ENCODE results near the gene KCNH1. TPM values are rescaled to one million over a fixed set of nuclear protein-coding genes. Genes with fewer than 3 reads are reported as not detected.

The KCNH1 gene
- total RNA-seq, 1 experiment from 2014 or later, result not detected

DNA sequence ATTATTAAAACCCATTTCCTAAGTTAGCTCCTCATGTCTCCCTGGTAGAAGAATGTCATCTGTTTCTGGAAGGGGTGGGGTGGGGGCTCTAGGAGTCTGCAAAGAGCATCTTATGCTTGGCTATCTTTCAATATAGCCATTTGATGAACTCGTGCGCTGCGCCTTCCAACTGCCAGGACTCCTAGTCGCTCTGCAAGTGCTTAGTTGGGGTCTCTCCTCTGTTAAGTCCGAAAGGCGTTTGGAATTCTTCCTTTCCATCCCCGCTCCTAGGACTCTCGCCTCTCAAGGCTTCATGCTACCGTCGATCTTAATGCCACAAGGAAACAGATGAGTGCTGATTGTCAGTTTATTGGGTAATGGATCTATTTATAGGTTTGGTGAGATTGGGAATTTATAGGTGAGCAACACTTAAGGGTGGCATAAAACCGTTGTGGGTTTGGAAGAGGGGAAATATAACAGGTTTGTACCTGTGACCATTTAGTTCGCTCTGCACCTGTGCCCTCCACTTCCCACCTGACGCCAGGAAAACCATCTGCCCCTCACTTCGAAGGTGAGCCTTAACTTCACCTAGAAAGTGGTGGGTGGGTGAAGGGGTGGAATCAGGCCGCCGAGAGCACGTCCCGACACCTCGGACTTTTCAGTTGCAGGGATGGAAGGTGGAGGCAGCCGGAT lies 1.1 kb downstream of the KCNH1 start:
- H3K4me3 Mint-ChIP-seq (ENCODE audit: unreplicated experiment), result peak overlapping the region; percentile 60

DNA sequence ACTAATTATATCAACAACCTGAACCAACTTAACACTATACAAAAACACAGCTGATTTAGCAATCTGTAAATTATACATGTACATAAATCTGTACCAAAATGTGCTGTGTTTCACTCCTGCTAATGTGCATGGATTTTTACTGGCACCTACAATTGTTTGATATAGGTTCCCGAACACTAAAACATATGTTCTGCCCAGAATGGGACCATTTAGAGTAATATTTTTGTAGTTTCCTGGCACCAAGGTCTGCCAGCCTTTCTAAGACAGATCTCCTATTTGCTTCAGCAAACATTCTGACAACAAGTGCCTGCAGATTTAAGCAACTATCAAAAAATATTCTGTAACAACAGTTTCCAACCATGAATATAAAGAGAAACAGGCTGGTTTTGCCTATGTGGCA lies 4.2 kb downstream of the KCNH1 start:
- H3K36me3 Mint-ChIP-seq (ENCODE audit: insufficient read depth, unreplicated experiment), result no peaks in the 10 kb centered on the region
- no peaks in the 10 kb centered on the region for H3K9me3 Mint-ChIP-seq (ENCODE audit: unreplicated experiment)
- Histone ChIP-seq H3K9me3 (no peaks in the 10 kb centered on the region), H3K36me3 (ENCODE audit: control insufficient read depth, insufficient read depth, low read length) (no peaks in the 10 kb centered on the region), H3K4me1 (no peaks in the 10 kb centered on the region), H3K27me3 (replicated peaks; ENCODE audit: control insufficient read depth, insufficient read depth, low read length) (peaks cover 1% of the 10 kb centered on the region), H3K4me3 (ENCODE audit: low read depth, low read length) (no peak overlapping the region)
- CTCF ChIA-PET, result no interaction called here
- intact Hi-C loops (cut with micrococcal nuclease; ENCODE audit: unreplicated experiment), result loop anchor here (5.0 to 10.0 kb wide), 2 partner anchors 175 to 417 kb away; no protein-coding TSS in a partner anchor
- H3K27me3 Mint-ChIP-seq (ENCODE audit: insufficient read depth, unreplicated experiment), result peaks cover 20% of the 10 kb centered on the region
- H3K4me3 Mint-ChIP-seq (ENCODE audit: unreplicated experiment), result no peak overlapping the region
- no TSS peak for BruUV-seq (replicated peaks)
- no peak overlapping the region for H3K27ac Mint-ChIP-seq (ENCODE audit: unreplicated experiment)
- POLR2A ChIA-PET, result no interaction called here
- DNase-seq, result no peak
- TF ChIP-seq, protein P1, sequence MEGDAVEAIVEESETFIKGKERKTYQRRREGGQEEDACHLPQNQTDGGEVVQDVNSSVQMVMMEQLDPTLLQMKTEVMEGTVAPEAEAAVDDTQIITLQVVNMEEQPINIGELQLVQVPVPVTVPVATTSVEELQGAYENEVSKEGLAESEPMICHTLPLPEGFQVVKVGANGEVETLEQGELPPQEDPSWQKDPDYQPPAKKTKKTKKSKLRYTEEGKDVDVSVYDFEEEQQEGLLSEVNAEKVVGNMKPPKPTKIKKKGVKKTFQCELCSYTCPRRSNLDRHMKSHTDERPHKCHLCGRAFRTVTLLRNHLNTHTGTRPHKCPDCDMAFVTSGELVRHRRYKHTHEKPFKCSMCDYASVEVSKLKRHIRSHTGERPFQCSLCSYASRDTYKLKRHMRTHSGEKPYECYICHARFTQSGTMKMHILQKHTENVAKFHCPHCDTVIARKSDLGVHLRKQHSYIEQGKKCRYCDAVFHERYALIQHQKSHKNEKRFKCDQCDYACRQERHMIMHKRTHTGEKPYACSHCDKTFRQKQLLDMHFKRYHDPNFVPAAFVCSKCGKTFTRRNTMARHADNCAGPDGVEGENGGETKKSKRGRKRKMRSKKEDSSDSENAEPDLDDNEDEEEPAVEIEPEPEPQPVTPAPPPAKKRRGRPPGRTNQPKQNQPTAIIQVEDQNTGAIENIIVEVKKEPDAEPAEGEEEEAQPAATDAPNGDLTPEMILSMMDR (IDR thresholded peaks at IDR 0.05; ENCODE audit: insufficient read depth in 1 of 2, low read depth in 1 of 2, low read length in 1 of 2, severe bottlenecking in 1 of 2, unreplicated experiment in 1 of 2), result no peak
- H3K4me1 Mint-ChIP-seq (ENCODE audit: low read depth, unreplicated experiment), result no peaks in the 10 kb centered on the region

More for the DNA sequence above, 1.1 kb downstream of the KCNH1 start:
- BruUV-seq (replicated peaks), result no TSS peak
- H3K36me3 Mint-ChIP-seq (ENCODE audit: insufficient read depth, unreplicated experiment), result no peaks in the 10 kb centered on the region
- no peaks in the 10 kb centered on the region for H3K9me3 ChIP-seq
- no peaks in the 10 kb centered on the region for H3K4me1 ChIP-seq
- no peaks in the 10 kb centered on the region for H3K36me3 ChIP-seq (ENCODE audit: control insufficient read depth, insufficient read depth, low read length)
- no peak overlapping the region for H3K4me3 ChIP-seq (ENCODE audit: low read depth, low read length)
- H3K27me3 ChIP-seq (replicated peaks; ENCODE audit: control insufficient read depth, insufficient read depth, low read length), result no peaks in the 10 kb centered on the region; the same call in 1 of the 2 replicates
- H3K27me3 Mint-ChIP-seq (ENCODE audit: insufficient read depth, unreplicated experiment), result peaks cover 20% of the 10 kb centered on the region
- ChIA-PET POLR2A (no interaction called here), CTCF (interaction anchor here (0.6 to 2.1 kb wide), 4 partner anchors 9 to 549 kb away, joined by 3 to 8 read pairs (median 4); no protein-coding TSS in a partner anchor)
- no peaks in the 10 kb centered on the region for H3K4me1 Mint-ChIP-seq (ENCODE audit: low read depth, unreplicated experiment)
- no peaks in the 10 kb centered on the region for H3K9me3 Mint-ChIP-seq (ENCODE audit: unreplicated experiment)
- intact Hi-C loops (cut with micrococcal nuclease; ENCODE audit: unreplicated experiment), result loop anchor here (5.0 to 10.0 kb wide), 2 partner anchors 178 to 421 kb away; no protein-coding TSS in a partner anchor
- no peak overlapping the region for H3K27ac Mint-ChIP-seq (ENCODE audit: unreplicated experiment)
- TF ChIP-seq, protein P1 (IDR thresholded peaks at IDR 0.05; ENCODE audit: insufficient read depth in 1 of 2, low read depth in 1 of 2, low read length in 1 of 2, severe bottlenecking in 1 of 2, unreplicated experiment in 1 of 2), result no peak
- DNase-seq, result no peak

DNA sequence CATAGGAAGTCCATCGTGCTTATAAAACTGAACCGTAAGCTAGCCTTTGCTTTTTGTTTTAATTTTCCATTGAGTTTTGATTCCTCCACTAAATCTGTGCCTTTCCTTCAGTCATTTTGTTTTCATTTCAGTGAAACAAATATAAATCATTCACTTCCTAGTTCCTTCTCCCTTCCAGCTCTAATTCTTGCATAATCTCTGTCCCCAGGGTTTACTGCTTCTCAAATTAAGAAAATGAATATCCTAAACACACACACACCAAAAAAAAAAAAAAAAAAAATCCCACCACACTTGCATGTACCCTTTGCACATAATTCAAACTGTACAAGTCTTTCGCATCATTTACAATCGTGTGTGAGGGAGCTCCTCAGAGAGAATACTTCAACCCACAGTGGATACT lies 6.8 kb downstream of the KCNH1 start:
- POLR2A ChIA-PET, result no interaction called here
- BruUV-seq (replicated peaks), result no TSS peak
- CTCF ChIA-PET, result no interaction called here
- H3K4me1 ChIP-seq, result no peaks in the 10 kb centered on the region
- H3K36me3 Mint-ChIP-seq (ENCODE audit: insufficient read depth, unreplicated experiment), result no peaks in the 10 kb centered on the region
- intact Hi-C loops (cut with micrococcal nuclease; ENCODE audit: unreplicated experiment), result no loop called here
- H3K27ac Mint-ChIP-seq (ENCODE audit: unreplicated experiment), result no peak overlapping the region
- no peak overlapping the region for H3K4me3 Mint-ChIP-seq (ENCODE audit: unreplicated experiment)
- TF ChIP-seq, protein P1 (IDR thresholded peaks at IDR 0.05; ENCODE audit: insufficient read depth in 1 of 2, low read depth in 1 of 2, low read length in 1 of 2, severe bottlenecking in 1 of 2, unreplicated experiment in 1 of 2), result no peak
- H3K9me3 Mint-ChIP-seq (ENCODE audit: unreplicated experiment), result no peaks in the 10 kb centered on the region
- no peak overlapping the region for H3K4me3 ChIP-seq (ENCODE audit: low read depth, low read length)
- no peak for DNase-seq
- peaks cover 1% of the 10 kb centered on the region for H3K27me3 ChIP-seq (replicated peaks; ENCODE audit: control insufficient read depth, insufficient read depth, low read length)
- H3K27me3 Mint-ChIP-seq (ENCODE audit: insufficient read depth, unreplicated experiment), result peaks cover 27% of the 10 kb centered on the region
- H3K9me3 ChIP-seq, result no peaks in the 10 kb centered on the region
- H3K36me3 ChIP-seq (ENCODE audit: control insufficient read depth, insufficient read depth, low read length), result no peaks in the 10 kb centered on the region
- H3K4me1 Mint-ChIP-seq (ENCODE audit: low read depth, unreplicated experiment), result no peaks in the 10 kb centered on the region
